Stomach (tissue), 9 donors: ENCODE data around the gene KDM2A. TPM values are rescaled to one million over a fixed set of nuclear protein-coding genes. Genes with fewer than 3 reads are reported as not detected.

Experiments used
- DNase-seq, 2 donors: peaks; one replicate each; pipeline versions ENCODE4 v3.0.0 to v3.0.0-alpha.2; 2013 to 2019
- H3K27ac ChIP-seq, 5 donors: fragments of 200-600 bp in 4 of 5; sonication (generic) in 4 of 5; one replicate each; pipeline ENCODE4 v1.5.1; 2013 to 2019; ENCODE audit warnings: mild to moderate bottlenecking in 1 of 5, moderate library complexity in 1 of 5
- H3K27me3 ChIP-seq, 3 donors: fragments of 200-600 bp; sonication (generic); one replicate each; pipeline ENCODE4 v1.5.1; 2017 to 2019; ENCODE audit warnings: mixed run types in 1 of 3
- H3K36me3 ChIP-seq, 4 donors: fragments of 200-600 bp; sonication (generic); 1 replicate in 3 of 4; 2 replicates in 1 of 4; pipeline ENCODE4 v1.5.1; 2016 to 2019
- H3K4me1 ChIP-seq, 4 donors: fragments of 200-600 bp; sonication (generic); one replicate each; pipeline ENCODE4 v1.5.1; 2016 to 2019
- H3K4me3 ChIP-seq, 4 donors: fragments of 200-600 bp; sonication (generic) in 3 of 4; one replicate each; pipeline ENCODE4 v1.5.1; 2016 to 2019; ENCODE audit warnings: mild to moderate bottlenecking in 1 of 4
- H3K9me3 ChIP-seq, 4 donors: fragments of 200-600 bp; sonication (generic); one replicate each; pipeline ENCODE4 v1.5.1; 2016 to 2019
- EP300 ChIP-seq: sonication (generic); formaldehyde crosslinking; IDR thresholded peaks from one replicate; pipeline ENCODE4 v1.6.1; 2017; ENCODE audit warnings: antibody characterized with exemption
- POLR2A ChIP-seq, 4 donors: fragments of 450-650 bp; IDR thresholded peaks; one replicate each; pipeline ENCODE4 v1.6.1; 2016; ENCODE audit warnings: antibody characterized with exemption in 4 of 4, control low read depth in 2 of 4, mild to moderate bottlenecking in 1 of 4, moderate library complexity in 1 of 4
- POLR2AphosphoS5 ChIP-seq, 3 donors: sonication (generic); formaldehyde crosslinking; IDR thresholded peaks; one replicate each; pipeline ENCODE4 v1.6.1; 2016; ENCODE audit warnings: antibody characterized with exemption in 3 of 3
- WGBS, 5 donors: extraction: QIAGEN DNeasy Blood & Tissue Kit in 3 of 5; methylation state at CpG; one replicate each; pipeline versions ENCODE4 v1.1.5 to v1.1.7; 2013 to 2018; 5-methylcytosine and 5-hydroxymethylcytosine counted together
- intact Hi-C: fragments of 100-400 bp; cut with DNase I; formaldehyde crosslinking; loops from one replicate; pipeline ENCODE4 v1.15.1; 2023; ENCODE audit warnings: low total_unique reads
- polyA plus RNA-seq, 3 donors: library from polyadenylated mRNA; stranded (reverse); fragments of 200-250 nt; gene quantifications; one replicate each; pipeline ENCODE4 v1.2.3, GENCODE V29; 2013
- total RNA-seq, 5 donors: library from RNA; depleted of rRNA; stranded (reverse); fragments of >200 nt; gene quantifications; one replicate each; pipeline versions ENCODE4 v1.1.0 to v1.2.3, GENCODE V29; 2014 to 2016
- TF ChIP-seq, protein P1 (sequence below), 7 experiments: fragments of 450-650 bp in 4 of 7; fragments of 200-600 bp in 3 of 7; sonication (generic) in 3 of 7; IDR thresholded peaks; one replicate each; pipeline ENCODE4 v1.5.1; 2016 to 2019; ENCODE audit warnings: antibody characterized with exemption in 7 of 7, control low read depth in 2 of 7, mild to moderate bottlenecking in 1 of 7
- donor health status: healthy with polysubstance abuse.
- donor health status: Bipolar disorder and iron deficiency.
- donor health status: healthy.

The KDM2A gene
- total and polyA plus RNA-seq, 8 donors: 15.4 to 125 (median 70.3) TPM

DNA sequence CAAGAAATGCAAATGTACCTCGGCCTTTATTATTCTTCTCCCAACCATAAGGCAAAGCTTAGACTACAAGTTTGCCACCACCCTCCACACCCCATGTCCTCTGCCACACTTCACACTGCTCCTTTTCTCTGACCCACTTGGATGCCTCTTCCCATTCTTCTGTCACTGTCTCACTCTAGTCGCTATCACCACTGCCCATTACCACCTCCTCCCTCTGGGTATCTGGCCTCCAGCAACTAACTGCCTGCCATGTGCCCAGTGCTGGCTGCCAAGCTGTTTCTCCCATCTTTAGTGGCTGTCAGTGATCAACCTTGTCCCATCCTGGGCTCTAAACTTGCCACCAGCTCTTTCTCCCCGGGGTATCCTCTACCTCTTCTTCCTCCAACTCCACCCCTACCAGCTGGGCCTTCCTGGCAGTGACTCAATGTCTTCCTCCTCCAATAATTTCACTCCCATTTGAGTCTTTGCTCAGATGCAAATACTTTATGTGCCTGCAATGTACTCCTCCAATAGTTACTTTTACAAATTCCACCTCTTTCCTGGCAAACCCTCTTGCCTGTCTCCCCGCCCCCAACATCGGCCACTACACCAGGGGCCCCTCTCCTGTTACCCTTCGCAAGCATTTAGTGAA lies 20.1 kb upstream of the KDM2A start:
- intact Hi-C loops: no loop called here
- H3K4me3 ChIP-seq: no peak overlapping the region
- DNase-seq: no peak
- no peak overlapping the region for H3K27ac ChIP-seq
- peaks cover 0 to 5% (median 0%) of the 10 kb centered on the region in 4 donors for H3K4me1 ChIP-seq
- WGBS, 5 donors: 79 to 86% (median 84%) methylated on average over 6 of the region's 6 CpGs
- H3K9me3 ChIP-seq: no peaks in the 10 kb centered on the region
- H3K27me3 ChIP-seq: no peaks in the 10 kb centered on the region
- TF ChIP-seq EP300 (no peak), POLR2AphosphoS5 (IDR thresholded peaks at IDR 0.05) (no peak), POLR2A (IDR thresholded peaks at IDR 0.05) (no peak)
- TF ChIP-seq, protein P1, sequence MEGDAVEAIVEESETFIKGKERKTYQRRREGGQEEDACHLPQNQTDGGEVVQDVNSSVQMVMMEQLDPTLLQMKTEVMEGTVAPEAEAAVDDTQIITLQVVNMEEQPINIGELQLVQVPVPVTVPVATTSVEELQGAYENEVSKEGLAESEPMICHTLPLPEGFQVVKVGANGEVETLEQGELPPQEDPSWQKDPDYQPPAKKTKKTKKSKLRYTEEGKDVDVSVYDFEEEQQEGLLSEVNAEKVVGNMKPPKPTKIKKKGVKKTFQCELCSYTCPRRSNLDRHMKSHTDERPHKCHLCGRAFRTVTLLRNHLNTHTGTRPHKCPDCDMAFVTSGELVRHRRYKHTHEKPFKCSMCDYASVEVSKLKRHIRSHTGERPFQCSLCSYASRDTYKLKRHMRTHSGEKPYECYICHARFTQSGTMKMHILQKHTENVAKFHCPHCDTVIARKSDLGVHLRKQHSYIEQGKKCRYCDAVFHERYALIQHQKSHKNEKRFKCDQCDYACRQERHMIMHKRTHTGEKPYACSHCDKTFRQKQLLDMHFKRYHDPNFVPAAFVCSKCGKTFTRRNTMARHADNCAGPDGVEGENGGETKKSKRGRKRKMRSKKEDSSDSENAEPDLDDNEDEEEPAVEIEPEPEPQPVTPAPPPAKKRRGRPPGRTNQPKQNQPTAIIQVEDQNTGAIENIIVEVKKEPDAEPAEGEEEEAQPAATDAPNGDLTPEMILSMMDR (IDR thresholded peaks at IDR 0.05): no peak
- no peaks in the 10 kb centered on the region for H3K36me3 ChIP-seq

DNA sequence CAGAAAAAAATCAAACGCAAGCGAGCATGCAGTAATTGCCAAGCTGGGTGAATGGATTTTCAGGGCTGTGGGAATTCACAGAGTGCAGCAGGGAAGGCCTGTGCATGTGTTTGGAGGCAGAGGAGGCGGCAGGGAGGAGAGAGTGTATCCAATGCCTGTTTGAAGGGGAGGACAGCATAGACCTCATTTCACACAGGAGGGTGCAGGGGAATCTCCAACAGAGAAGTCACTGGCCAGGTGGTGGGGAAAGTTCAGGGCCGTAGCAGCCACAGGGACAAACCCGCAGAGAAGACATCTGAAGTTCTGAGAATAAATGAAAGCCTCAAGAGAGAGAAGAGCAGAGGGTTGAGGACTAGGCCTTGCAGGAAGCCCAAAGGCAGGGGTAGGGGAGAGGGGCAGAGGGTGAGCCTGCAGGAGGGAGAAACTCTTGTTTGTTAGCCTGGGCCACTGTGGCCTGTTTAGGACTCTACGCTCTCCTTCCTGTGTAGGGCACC lies 19.2 kb upstream of the KDM2A start:
- DNase-seq: no peak
- H3K4me3 ChIP-seq: no peak overlapping the region
- H3K36me3 ChIP-seq: no peaks in the 10 kb centered on the region
- H3K9me3 ChIP-seq: no peaks in the 10 kb centered on the region
- no peak overlapping the region for H3K27ac ChIP-seq
- 92 to 94% (median 94%) methylated on average over 6 of the region's 6 CpGs for WGBS, 5 donors
- TF ChIP-seq EP300 (no peak), POLR2AphosphoS5 (IDR thresholded peaks at IDR 0.05) (no peak), POLR2A (IDR thresholded peaks at IDR 0.05) (no peak)
- TF ChIP-seq, protein P1 (IDR thresholded peaks at IDR 0.05): no peak
- H3K27me3 ChIP-seq: no peaks in the 10 kb centered on the region
- H3K4me1 ChIP-seq: peaks cover 0 to 5% (median 0%) of the 10 kb centered on the region in 4 donors
- intact Hi-C loops: no loop called here

DNA sequence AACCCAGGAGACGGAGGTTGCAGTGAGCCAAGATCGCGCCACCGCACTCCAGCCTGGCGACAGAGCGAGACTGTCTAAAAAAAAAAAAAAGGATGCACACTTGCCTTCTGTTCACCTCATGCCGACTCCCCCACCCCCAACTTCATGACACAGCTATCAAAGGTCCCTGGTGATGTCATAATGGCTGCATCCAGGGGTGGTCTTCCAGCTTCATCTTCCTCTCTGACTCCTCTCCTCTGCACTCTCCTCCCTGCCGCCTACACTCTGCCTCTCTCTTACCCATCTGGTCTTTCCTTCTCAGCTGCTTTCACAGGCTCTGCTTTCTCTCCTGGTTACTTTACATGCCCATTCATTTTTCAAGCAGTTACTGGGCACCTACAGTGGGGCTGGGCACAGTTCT lies 16.4 kb upstream of the KDM2A start:
- WGBS, 5 donors: 87 to 94% (median 91%) methylated on average over 3 to 8 of the region's 8 CpGs
- intact Hi-C loops: no loop called here
- no peak for TF ChIP-seq POLR2A (IDR thresholded peaks at IDR 0.05)
- no peak for TF ChIP-seq EP300
- no peak for TF ChIP-seq POLR2AphosphoS5 (IDR thresholded peaks at IDR 0.05)
- TF ChIP-seq, protein P1 (IDR thresholded peaks at IDR 0.05): no peak
- H3K9me3 ChIP-seq: no peaks in the 10 kb centered on the region
- DNase-seq: no peak
- no peaks in the 10 kb centered on the region for H3K36me3 ChIP-seq
- no peaks in the 10 kb centered on the region for H3K27me3 ChIP-seq
- no peak overlapping the region for H3K27ac ChIP-seq
- no peak overlapping the region for H3K4me3 ChIP-seq
- peaks cover 0 to 5% (median 0%) of the 10 kb centered on the region in 4 donors for H3K4me1 ChIP-seq

DNA sequence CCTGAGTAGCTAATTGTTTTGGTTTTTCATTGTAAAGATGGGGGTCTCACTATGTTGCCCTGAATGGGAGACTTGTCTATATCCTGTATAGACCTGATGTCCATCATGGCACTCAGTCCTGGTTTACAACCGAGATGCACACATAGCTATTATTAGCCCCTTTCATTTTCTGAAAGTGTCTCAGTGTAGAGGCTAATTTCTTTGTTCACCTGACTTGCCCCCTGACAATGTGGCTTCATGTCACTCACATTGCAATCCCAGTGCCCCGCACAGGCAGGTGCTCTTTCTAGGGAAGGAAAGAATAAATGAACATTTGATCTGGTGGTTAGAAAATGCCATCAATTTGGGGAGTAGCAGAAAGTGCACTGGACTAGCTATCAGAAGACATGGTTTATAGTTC lies 13.1 kb upstream of the KDM2A start:
- intact Hi-C loops: no loop called here
- TF ChIP-seq POLR2AphosphoS5 (IDR thresholded peaks at IDR 0.05) (no peak), POLR2A (IDR thresholded peaks at IDR 0.05) (no peak), EP300 (no peak)
- TF ChIP-seq, protein P1 (IDR thresholded peaks at IDR 0.05): no peak
- H3K27ac ChIP-seq: no peak overlapping the region
- no peak for DNase-seq
- H3K27me3 ChIP-seq: no peaks in the 10 kb centered on the region
- no peaks in the 10 kb centered on the region for H3K36me3 ChIP-seq
- H3K4me1 ChIP-seq: peaks cover 0 to 6% (median 5%) of the 10 kb centered on the region in 4 donors
- 93 to 97% (median 95%) methylated on average over 2 of the region's 2 CpGs for WGBS, 5 donors
- H3K4me3 ChIP-seq: no peak overlapping the region
- no peaks in the 10 kb centered on the region for H3K9me3 ChIP-seq
